Measurements from ENCODE around the gene GDF15. TPM values are rescaled to one million over a fixed set of nuclear protein-coding genes. Genes with fewer than 3 reads are reported as not detected.

GDF15 gene
- total RNA-seq, 1 donor: 28.9 TPM

- peak; percentile 52 for DNase-seq (ENCODE audit: low read depth)
- peak within 1 kb of the TSS; percentile 81 for H3K4me3 ChIP-seq (ENCODE audit: low read depth, low read length)
- no peak for TF ChIP-seq CTCF (IDR thresholded peaks at IDR 0.05; ENCODE audit: insufficient read depth, low read depth, low read length)
Measured at GRCh38 chr19:18437491-18438330, 51.8 kb downstream of the GDF15 start, which contains the start of gene ISYNA1. Gene ISYNA1, minus strand, starts transcription at chr19:18438133. Its CDS starts 154 bp downstream, at chr19:18437979.

GRCh38 chr19:18438331-18439024 lies 52.5 kb downstream of the GDF15 start:
- no peak for TF ChIP-seq CTCF (IDR thresholded peaks at IDR 0.05; ENCODE audit: insufficient read depth, low read depth, low read length)
- peak overlapping the region; percentile 81 for H3K4me3 ChIP-seq (ENCODE audit: low read depth, low read length)
- DNase-seq (ENCODE audit: low read depth): peak; percentile 94

Small RNA genes within 50 kb of the gene (small RNA-seq; reads per million reads assigned to genes)
- gene MIR3189: not detected

Other genes starting within 250 kb of the GDF15 start
- gene PIK3R2, start 233.0 kb upstream of the GDF15 start, total RNA-seq: 30.7 and 30.9 TPM in 2 replicates
- gene IFI30, start 212.3 kb upstream of the GDF15 start, total RNA-seq: 24.2 and 29.0 TPM in 2 replicates
- 9.3 and 10.8 TPM in 2 replicates for gene MPV17L2, start 192.9 kb upstream of the GDF15 start, total RNA-seq
- 0.97 and 1.3 TPM in 2 replicates for gene RAB3A, start 182.1 kb upstream of the GDF15 start, total RNA-seq
- under 0.01 and 0.32 TPM in 2 replicates for gene PDE4C, start 159.7 kb upstream of the GDF15 start, total RNA-seq
- gene IQCN, start 111.7 kb upstream of the GDF15 start, total RNA-seq: 0.86 and 0.97 TPM in 2 replicates
- 111 and 150 TPM in 2 replicates for gene JUND, start 104.5 kb upstream of the GDF15 start, total RNA-seq
- 131 and 143 TPM in 2 replicates for gene LSM4, start 63.1 kb upstream of the GDF15 start, total RNA-seq
- 24.8 and 29.8 TPM in 2 replicates for gene PGPEP1, start 45.6 kb upstream of the GDF15 start, total RNA-seq
- under 0.01 TPM in 1 of 2 replicates, not detected in the other for gene LRRC25, start 11.5 kb downstream of the GDF15 start, total RNA-seq
- gene SSBP4, start 33.2 kb downstream of the GDF15 start, total RNA-seq: 56.1 and 73.4 TPM in 2 replicates
- 25.4 and 48.4 TPM in 2 replicates for gene ISYNA1, start 52.0 kb downstream of the GDF15 start, total RNA-seq
- 15.1 and 19.9 TPM in 2 replicates for gene ELL, start 135.9 kb downstream of the GDF15 start, total RNA-seq
- gene FKBP8, start 157.4 kb downstream of the GDF15 start, total RNA-seq: 209 and 241 TPM in 2 replicates
- 92.8 and 93.1 TPM in 2 replicates for gene KXD1, start 171.7 kb downstream of the GDF15 start, total RNA-seq
- gene UBA52, start 185.7 kb downstream of the GDF15 start, total RNA-seq: 357 and 396 TPM in 2 replicates
- 27.6 and 41.6 TPM in 2 replicates for gene REX1BD, start 202.6 kb downstream of the GDF15 start, total RNA-seq
- gene CRLF1, start 220.6 kb downstream of the GDF15 start, total RNA-seq: not detected in 2 replicates
- under 0.01 and 0.32 TPM in 2 replicates for gene TMEM59L, start 226.7 kb downstream of the GDF15 start, total RNA-seq

Data from fibroblast of villous mesenchyme (primary cell).